ENCODE measurements around the gene SSH2. TPM values are rescaled to one million over a fixed set of nuclear protein-coding genes. Genes with fewer than 3 reads are reported as not detected.
A peak's percentile ranks its signal among the peaks of the same experiment; 100 is the strongest.

Gene SSH2
- total RNA-seq, 1 donor from 2014 or later, result 12.6 TPM

- DNase-seq (ENCODE audit: low read depth in 2 of 2), result no peak
Observed at GRCh38 chr17:29630630-29631193, 299.3 kb downstream of the SSH2 start.

GRCh38 chr17:29629839-29630238 lies 300.2 kb downstream of the SSH2 start:
- DNase-seq (ENCODE audit: low read depth in 2 of 2), result no peak

GRCh38 chr17:29628644-29629043 lies 301.4 kb downstream of the SSH2 start:
- DNase-seq (ENCODE audit: low read depth in 2 of 2), result no peak

- DNase-seq (ENCODE audit: low read depth in 2 of 2), result no peak
Observed at GRCh38 chr17:29627951-29628350, 302.1 kb downstream of the SSH2 start.

GRCh38 chr17:29625037-29625750 lies 304.8 kb downstream of the SSH2 start:
- no peak for DNase-seq (ENCODE audit: low read depth in 2 of 2)

- DNase-seq (ENCODE audit: low read depth in 2 of 2), result no peak
Observed at GRCh38 chr17:29624586-29624985, 305.4 kb downstream of the SSH2 start.

- no peak for DNase-seq (ENCODE audit: low read depth in 2 of 2)
Observed at GRCh38 chr17:29623283-29623647, 306.8 kb downstream of the SSH2 start.

GRCh38 chr17:29622337-29623282 lies 307.4 kb downstream of the SSH2 start, which contains the start of gene CORO6:
Gene CORO6 (minus strand): TSS chr17:29622912. CDS start chr17:29621421, 1,491 bp downstream.
- peak in 1 of 2 donors; percentile 53 for DNase-seq (ENCODE audit: low read depth in 2 of 2)

GRCh38 chr17:29621751-29622194 lies 308.3 kb downstream of the SSH2 start:
- DNase-seq (ENCODE audit: low read depth in 2 of 2), result no peak

GRCh38 chr17:29620779-29621500 lies 309.1 kb downstream of the SSH2 start:
- DNase-seq (ENCODE audit: low read depth in 2 of 2), result no peak

- DNase-seq (ENCODE audit: low read depth in 2 of 2), result no peak
Observed at GRCh38 chr17:29620271-29620670, 309.8 kb downstream of the SSH2 start.

GRCh38 chr17:29619251-29619650 lies 310.8 kb downstream of the SSH2 start:
- peak in 1 of 2 donors; percentile 49 for DNase-seq (ENCODE audit: low read depth in 2 of 2)

- DNase-seq (ENCODE audit: low read depth in 2 of 2), result no peak
Observed at GRCh38 chr17:29618272-29619065, 311.6 kb downstream of the SSH2 start.

- DNase-seq (ENCODE audit: low read depth in 2 of 2), result peak; percentile 23 to 77
Observed at GRCh38 chr17:29617481-29618271, 312.4 kb downstream of the SSH2 start.

- DNase-seq (ENCODE audit: low read depth in 2 of 2), result peak; percentile 75 to 89
Observed at GRCh38 chr17:29617125-29617480, 312.9 kb downstream of the SSH2 start.

GRCh38 chr17:29616300-29617048 lies 313.6 kb downstream of the SSH2 start:
- no peak for DNase-seq (ENCODE audit: low read depth in 2 of 2)

- DNase-seq (ENCODE audit: low read depth in 2 of 2), result peak; percentile 64 to 90
Observed at GRCh38 chr17:29615492-29616299, 314.3 kb downstream of the SSH2 start.

GRCh38 chr17:29615048-29615385 lies 315.0 kb downstream of the SSH2 start:
- no peak for DNase-seq (ENCODE audit: low read depth in 2 of 2)

Data from dermis microvascular lymphatic vessel endothelial cell (primary cell).